Skeletal muscle satellite cell (primary cell): ENCODE measurements around the gene DGCR6L.
"Not testable (repeated sequence)": the region's sequence is repeated elsewhere in the genome, so short reads cannot be mapped to it uniquely, and the experiment has no call there.

Experiments used
- H3K27me3 ChIP-seq: 2 replicates; pipeline ENCODE4 v1.7.0; 2013; ENCODE audit warnings: low read length; ENCODE audit not compliant: control insufficient read depth, insufficient read depth
- H3K36me3 ChIP-seq: 2 replicates; pipeline ENCODE4 v1.7.0; 2013; ENCODE audit warnings: mild to moderate bottlenecking, control low read depth, low read length; ENCODE audit not compliant: insufficient read depth
- H3K4me1 ChIP-seq: 2 replicates; pipeline ENCODE4 v1.7.0; 2013; ENCODE audit warnings: low read length; ENCODE audit not compliant: control insufficient read depth, insufficient read depth
- H3K4me2 ChIP-seq: 2 replicates; pipeline ENCODE4 v1.7.0; 2013; ENCODE audit warnings: mild to moderate bottlenecking, low read length
- H3K4me3 ChIP-seq: 2 replicates; pipeline ENCODE4 v1.7.0; 2013; ENCODE audit warnings: low read length
- H3K9ac ChIP-seq: 2 replicates; pipeline ENCODE4 v1.7.0; 2013; ENCODE audit warnings: mild to moderate bottlenecking, low read depth, low read length, moderate library complexity
- H3K9me3 ChIP-seq: replicated peaks from 2 replicates; pipeline ENCODE4 v1.7.0; 2013; ENCODE audit warnings: mild to moderate bottlenecking, control low read depth, low read length

Gene DGCR6L

GRCh38 chr22:20292673-20293232 is 27.1 kb downstream of the DGCR6L start:
- Histone ChIP-seq H3K27me3 (peaks cover 65% of the 10 kb centered on the region), H3K9me3 (no peaks in the 10 kb centered on the region), H3K4me1 (no peaks in the 10 kb centered on the region), H3K4me3 (no peak overlapping the region), H3K4me2 (no peak overlapping the region), H3K9ac (no peak overlapping the region), H3K36me3 (no peaks in the 10 kb centered on the region)

- H3K4me1 ChIP-seq: no peaks in the 10 kb centered on the region
- H3K9ac ChIP-seq: no peak overlapping the region
- H3K27me3 ChIP-seq: peaks cover 59% of the 10 kb centered on the region
- no peaks in the 10 kb centered on the region for H3K36me3 ChIP-seq
- no peak overlapping the region for H3K4me2 ChIP-seq
- no peak overlapping the region for H3K4me3 ChIP-seq
- H3K9me3 ChIP-seq: no peaks in the 10 kb centered on the region
These were observed 27.8 kb downstream of the DGCR6L start for GRCh38 chr22:20292108-20292507.

- no peaks in the 10 kb centered on the region for H3K4me1 ChIP-seq
- no peaks in the 10 kb centered on the region for H3K9me3 ChIP-seq
- no peaks in the 10 kb centered on the region for H3K36me3 ChIP-seq
- H3K4me2 ChIP-seq: no peak overlapping the region
- H3K9ac ChIP-seq: no peak overlapping the region
- peaks cover 54% of the 10 kb centered on the region for H3K27me3 ChIP-seq
- H3K4me3 ChIP-seq: no peak overlapping the region
These were observed 28.2 kb downstream of the DGCR6L start for GRCh38 chr22:20291604-20292063.

- H3K4me3 ChIP-seq: no peak overlapping the region
- H3K27me3 ChIP-seq: peaks cover 51% of the 10 kb centered on the region
- no peak overlapping the region for H3K9ac ChIP-seq
- no peaks in the 10 kb centered on the region for H3K9me3 ChIP-seq
- H3K4me2 ChIP-seq: no peak overlapping the region
- H3K36me3 ChIP-seq: no peaks in the 10 kb centered on the region
- no peaks in the 10 kb centered on the region for H3K4me1 ChIP-seq
These were observed 28.6 kb downstream of the DGCR6L start for GRCh38 chr22:20291249-20291586.

GRCh38 chr22:20290578-20291248 is 29.1 kb downstream of the DGCR6L start:
- no peaks in the 10 kb centered on the region for H3K36me3 ChIP-seq
- no peak overlapping the region for H3K4me3 ChIP-seq
- H3K27me3 ChIP-seq: peaks cover 48% of the 10 kb centered on the region
- H3K9me3 ChIP-seq: no peaks in the 10 kb centered on the region
- no peaks in the 10 kb centered on the region for H3K4me1 ChIP-seq
- H3K9ac ChIP-seq: no peak overlapping the region
- no peak overlapping the region for H3K4me2 ChIP-seq

GRCh38 chr22:20290045-20290392 is 29.8 kb downstream of the DGCR6L start:
- no peak overlapping the region for H3K9ac ChIP-seq
- no peaks in the 10 kb centered on the region for H3K9me3 ChIP-seq
- peaks cover 41% of the 10 kb centered on the region for H3K27me3 ChIP-seq
- H3K4me3 ChIP-seq: no peak overlapping the region
- no peaks in the 10 kb centered on the region for H3K4me1 ChIP-seq
- H3K4me2 ChIP-seq: no peak overlapping the region
- H3K36me3 ChIP-seq: no peaks in the 10 kb centered on the region

GRCh38 chr22:20289182-20290044 is 30.4 kb downstream of the DGCR6L start:
- H3K4me1 ChIP-seq, H3K36me3 ChIP-seq, H3K9me3 ChIP-seq, H3K4me2 ChIP-seq, H3K9ac ChIP-seq, H3K4me3 ChIP-seq: not testable (repeated sequence)
- peaks cover 39% of the 10 kb centered on the region for H3K27me3 ChIP-seq

- H3K27me3 ChIP-seq: peaks cover 26% of the 10 kb centered on the region
These were observed 33.0 kb downstream of the DGCR6L start for GRCh38 chr22:20286784-20287423.

GRCh38 chr22:20286312-20286660 is 33.6 kb downstream of the DGCR6L start:
- H3K4me1 ChIP-seq: not testable (repeated sequence)

More at GRCh38 chr22:20286784-20287423, 33.0 kb downstream of the DGCR6L start:
- H3K4me1 ChIP-seq, H3K9me3 ChIP-seq, H3K36me3 ChIP-seq, H3K4me3 ChIP-seq, H3K9ac ChIP-seq, H3K4me2 ChIP-seq: not testable (repeated sequence)

GRCh38 chr22:20285473-20286311 is 34.2 kb downstream of the DGCR6L start:
- not testable (repeated sequence) for H3K9ac ChIP-seq, H3K4me1 ChIP-seq, H3K36me3 ChIP-seq, H3K4me2 ChIP-seq, H3K9me3 ChIP-seq, H3K4me3 ChIP-seq
- peaks cover 14% of the 10 kb centered on the region for H3K27me3 ChIP-seq

More at GRCh38 chr22:20286312-20286660, 33.6 kb downstream of the DGCR6L start:
- H3K4me2 ChIP-seq, H3K36me3 ChIP-seq, H3K9ac ChIP-seq, H3K4me3 ChIP-seq, H3K9me3 ChIP-seq: not testable (repeated sequence)
- peaks cover 20% of the 10 kb centered on the region for H3K27me3 ChIP-seq
